HUES6 (cell line): ENCODE measurements around the gene TBC1D3B.
"Not testable (repeated sequence)": the region's sequence is repeated elsewhere in the genome, so short reads cannot be mapped to it uniquely, and the experiment has no call there.

Experiments
- H3K27ac ChIP-seq: 2 replicates; pipeline ENCODE4 v1.7.0; 2013; ENCODE audit warnings: low read depth, mild to moderate bottlenecking, low read length, inconsistent platforms
- H3K27me3 ChIP-seq: 2 replicates; pipeline ENCODE4 v1.6.1; 2013; ENCODE audit warnings: low read length; ENCODE audit not compliant: control insufficient read depth, insufficient read depth
- H3K36me3 ChIP-seq: 2 replicates; pipeline ENCODE4 v1.6.1; 2013; ENCODE audit warnings: low read length; ENCODE audit not compliant: control insufficient read depth, insufficient read depth
- H3K4me1 ChIP-seq: 2 replicates; pipeline ENCODE4 v1.6.1; 2013; ENCODE audit warnings: low read length; ENCODE audit not compliant: control insufficient read depth, insufficient read depth
- H3K4me3 ChIP-seq: 2 replicates; pipeline ENCODE4 v1.5.1; 2013; ENCODE audit warnings: low read depth, low read length
- H3K9ac ChIP-seq: one replicate; pipeline ENCODE4 v1.6.1; 2013; ENCODE audit warnings: mild to moderate bottlenecking, low read length
- H3K9me3 ChIP-seq: 2 replicates; pipeline ENCODE4 v1.6.1; 2013; ENCODE audit warnings: low read depth, low read length; ENCODE audit not compliant: control insufficient read depth, insufficient read depth

TBC1D3B gene

DNA sequence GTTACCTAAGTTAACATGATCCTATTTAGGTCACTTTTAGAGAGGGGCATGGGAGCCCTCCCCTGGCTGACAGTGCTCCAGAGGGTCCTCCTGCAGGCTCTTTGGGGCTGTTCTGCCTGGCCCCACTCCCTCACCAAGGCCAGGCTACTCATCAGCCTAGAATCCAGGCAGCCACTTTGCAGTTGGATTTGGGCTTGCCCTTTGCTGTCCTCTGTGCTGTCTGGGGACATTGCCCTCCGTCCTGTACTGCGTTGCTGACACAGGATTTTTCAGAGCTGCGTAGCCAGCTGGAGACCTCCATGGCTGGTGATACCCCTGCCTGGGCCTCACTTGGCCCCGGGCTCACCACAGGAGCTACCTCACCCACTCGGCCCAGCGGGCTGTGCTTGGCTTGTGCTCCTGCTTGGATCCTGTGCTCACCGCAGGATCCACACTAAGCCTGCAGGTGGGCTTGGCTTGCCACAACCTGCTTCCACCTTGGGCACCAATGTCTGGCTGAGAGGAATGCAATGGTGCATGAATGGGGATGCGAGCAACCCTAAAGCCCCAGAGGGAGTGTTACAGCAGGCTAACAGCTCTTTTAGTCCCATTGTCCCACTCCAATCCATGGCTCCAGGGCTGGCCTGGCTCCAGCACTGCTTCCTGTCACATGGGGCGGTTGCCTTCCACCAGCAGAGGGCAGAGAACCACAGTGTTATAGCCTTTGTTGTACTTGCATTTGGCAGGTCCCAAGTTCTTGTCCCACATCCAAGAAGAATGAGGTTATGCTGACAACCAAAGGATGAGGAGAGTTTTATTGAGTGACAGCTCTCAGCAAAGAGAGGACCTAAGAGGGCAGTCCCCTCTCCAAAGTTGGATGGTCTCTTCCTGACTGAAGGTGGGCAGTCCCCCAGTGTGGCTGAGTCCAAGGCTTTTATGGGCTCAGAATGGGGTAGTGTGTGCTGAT lies 51.3 kb downstream of the TBC1D3B start:
- H3K36me3 ChIP-seq, result no peaks in the 10 kb centered on the region
- peaks cover 29% of the 10 kb centered on the region for H3K9me3 ChIP-seq
- H3K27ac ChIP-seq, result no peak overlapping the region
- H3K9ac ChIP-seq, result no peak overlapping the region
- H3K27me3 ChIP-seq, result no peaks in the 10 kb centered on the region
- peaks cover 30% of the 10 kb centered on the region for H3K4me1 ChIP-seq
- H3K4me3 ChIP-seq, result no peak overlapping the region

GRCh38 chr17:36123431-36123830 lies 53.0 kb downstream of the TBC1D3B start:
- no peak overlapping the region for H3K27ac ChIP-seq
- H3K36me3 ChIP-seq, result no peaks in the 10 kb centered on the region
- no peak overlapping the region for H3K4me3 ChIP-seq
- peaks cover 29% of the 10 kb centered on the region for H3K9me3 ChIP-seq
- H3K27me3 ChIP-seq, result no peaks in the 10 kb centered on the region
- peaks cover 31% of the 10 kb centered on the region for H3K4me1 ChIP-seq
- no peak overlapping the region for H3K9ac ChIP-seq

DNA sequence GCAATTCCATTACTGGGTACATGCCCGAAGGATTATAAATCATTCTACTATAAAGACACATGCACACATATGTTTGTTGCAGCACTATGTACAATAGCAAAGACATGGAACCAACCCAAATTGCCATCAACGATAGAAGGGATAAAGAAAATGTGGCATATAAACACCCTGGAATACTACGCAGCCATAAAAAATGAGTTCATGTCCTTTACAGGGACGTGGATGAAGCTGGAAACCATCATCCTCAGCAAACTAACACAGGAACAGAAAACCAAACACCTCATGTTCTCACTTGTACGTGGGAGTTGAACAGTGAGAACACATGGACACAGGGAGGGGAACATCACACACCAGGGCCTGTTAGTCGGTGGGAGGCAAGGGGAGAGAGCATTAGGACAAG lies 55.3 kb downstream of the TBC1D3B start:
- Histone ChIP-seq H3K9me3 (peaks cover 18% of the 10 kb centered on the region), H3K4me1 (peaks cover 33% of the 10 kb centered on the region)
- H3K4me3 ChIP-seq, H3K9ac ChIP-seq, H3K36me3 ChIP-seq, H3K27me3 ChIP-seq, H3K27ac ChIP-seq: not testable (repeated sequence)

DNA sequence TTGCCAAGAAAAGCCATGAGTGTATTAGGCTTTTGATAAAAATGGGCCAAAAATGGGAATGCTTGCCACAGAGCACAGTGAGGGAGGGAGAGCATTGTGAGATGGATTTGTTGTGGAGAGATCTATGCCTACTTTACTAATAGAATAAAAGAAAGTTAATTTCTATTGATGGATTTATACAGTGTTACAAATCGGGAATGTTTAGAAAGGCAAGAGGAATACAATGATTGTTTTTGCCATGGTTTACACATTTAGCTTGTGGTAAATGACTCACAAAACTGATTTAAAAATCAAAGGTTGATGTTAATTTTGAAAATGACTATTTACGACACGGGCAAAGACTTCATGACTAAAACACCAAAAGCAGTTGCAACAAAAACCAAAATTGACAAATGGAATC lies 56.2 kb downstream of the TBC1D3B start:
- Histone ChIP-seq H3K4me1 (peaks cover 32% of the 10 kb centered on the region), H3K9ac (no peak overlapping the region), H3K27me3 (no peaks in the 10 kb centered on the region)

DNA sequence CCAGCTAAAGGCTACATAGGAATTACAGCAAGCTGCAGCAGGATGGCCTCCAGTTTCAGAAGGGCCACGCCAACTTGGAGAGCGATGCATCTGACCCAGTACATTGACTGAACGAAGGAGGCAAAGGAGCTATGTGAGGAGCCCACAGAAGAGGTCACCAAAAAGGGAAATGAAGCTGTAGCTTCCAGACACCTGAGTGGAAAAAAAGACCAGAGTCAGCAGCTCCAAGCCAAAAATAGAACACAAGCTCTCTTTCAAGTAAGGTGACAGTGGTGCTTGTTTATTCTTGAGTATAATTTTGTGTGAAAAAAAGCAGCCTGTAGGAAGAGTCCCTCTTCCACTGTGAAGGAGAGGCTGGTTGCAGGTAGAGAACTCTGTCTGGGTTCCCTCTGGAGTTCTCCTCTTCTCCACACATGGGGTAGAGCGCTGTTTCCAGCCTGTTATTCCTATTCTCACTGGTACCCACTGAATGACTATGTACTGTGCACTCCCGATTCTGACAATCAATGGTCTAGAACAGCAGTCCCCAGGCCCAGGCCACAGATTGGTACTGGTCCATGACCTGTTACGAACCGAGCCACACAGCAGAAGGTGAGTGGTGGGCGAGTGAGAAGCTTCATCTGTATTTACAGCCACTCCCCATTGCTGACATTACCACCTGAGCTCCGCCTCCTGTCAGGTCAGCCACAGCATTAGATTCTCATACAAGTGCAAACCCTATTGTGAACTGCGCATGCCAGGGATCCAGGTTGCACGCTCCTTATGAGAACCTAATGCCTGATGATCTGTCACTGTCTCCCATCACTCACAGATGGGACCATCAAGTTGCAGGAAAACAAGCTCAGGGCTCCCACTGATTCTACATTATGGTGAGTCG lies 57.7 kb downstream of the TBC1D3B start:
- Histone ChIP-seq H3K9me3 (peaks cover 4% of the 10 kb centered on the region; the same call in 1 of the 2 replicates), H3K36me3 (no peaks in the 10 kb centered on the region), H3K4me1 (peaks cover 20% of the 10 kb centered on the region), H3K27ac (no peak overlapping the region), H3K27me3 (no peaks in the 10 kb centered on the region), H3K9ac (no peak overlapping the region), H3K4me3 (no peak overlapping the region)

More for the DNA sequence above, 56.2 kb downstream of the TBC1D3B start:
- Histone ChIP-seq H3K9me3 (peaks cover 10% of the 10 kb centered on the region), H3K27ac (no peak overlapping the region), H3K4me3 (no peak overlapping the region), H3K36me3 (no peaks in the 10 kb centered on the region)

- Histone ChIP-seq H3K9me3 (peaks cover 11% of the 10 kb centered on the region; the same call in 1 of the 2 replicates), H3K36me3 (no peaks in the 10 kb centered on the region), H3K27ac (no peak overlapping the region), H3K4me3 (no peak overlapping the region), H3K9ac (no peak overlapping the region), H3K27me3 (no peaks in the 10 kb centered on the region), H3K4me1 (peaks cover 10% of the 10 kb centered on the region)
Observed at GRCh38 chr17:36117505-36118382, 58.7 kb downstream of the TBC1D3B start.
